Naive thymus-derived CD4-positive, alpha-beta T cell (primary cell): ENCODE results near the gene CNNM3. TPM values are rescaled to one million over a fixed set of nuclear protein-coding genes. Genes with fewer than 3 reads are reported as not detected.
"Not testable (repeated sequence)": the region's sequence is repeated elsewhere in the genome, so short reads cannot be mapped to it uniquely, and the experiment has no call there.

ENCODE experiments used
- ATAC-seq: fragments of 150-1000 bp; cut with Tn5 transposase; 2 replicates; pipeline ENCODE4 v1.10.0; 2021; ENCODE audit warnings: mild to moderate bottlenecking, moderate library complexity
- CTCF ChIA-PET: fragments of 350-600 bp; sonication (Branson Sonifier 250); formaldehyde crosslinking; loops from one replicate; lab custom pipeline; 2021; ENCODE audit warnings: antibody characterized with exemption; lab: Charles Lee
- POLR2A ChIA-PET: fragments of 350-600 bp; sonication (Branson Sonifier 250); formaldehyde crosslinking; loops from one replicate; lab custom pipeline; 2021; ENCODE audit warnings: antibody characterized with exemption, inconsistent platforms; lab: Charles Lee
- DNase-seq, 9 donors: peaks; one replicate each; pipeline versions ENCODE4 v3.0.0 to v3.0.0-alpha.2; 2020 to 2022; ENCODE audit warnings: mixed read lengths in 1 of 9
- H3K27ac ChIP-seq: one replicate; pipeline ENCODE4 v1.7.0; 2013; ENCODE audit warnings: mild to moderate bottlenecking, low read depth, low read length, moderate library complexity
- H3K27me3 ChIP-seq, 2 donors: one replicate each; pipeline ENCODE4 v1.7.0; 2013; ENCODE audit warnings: low read length in 2 of 2, mild to moderate bottlenecking in 2 of 2, moderate library complexity in 2 of 2; ENCODE audit not compliant: control insufficient read depth in 2 of 2, insufficient read depth in 2 of 2
- H3K36me3 ChIP-seq, 3 experiments: 1 replicate in 2 of 3; 2 replicates in 1 of 3; pipeline ENCODE4 v1.7.0; 2013; ENCODE audit warnings: low read length in 3 of 3, mild to moderate bottlenecking in 3 of 3, moderate library complexity in 1 of 3; ENCODE audit not compliant: insufficient read depth in 3 of 3, control insufficient read depth in 2 of 3
- H3K4me1 ChIP-seq, 2 donors: one replicate each; pipeline ENCODE4 v1.7.0; 2013; ENCODE audit warnings: low read length in 2 of 2, mild to moderate bottlenecking in 2 of 2, moderate library complexity in 1 of 2; ENCODE audit not compliant: control insufficient read depth in 2 of 2, insufficient read depth in 2 of 2
- H3K4me3 ChIP-seq: 2 replicates; pipeline ENCODE4 v1.7.0; 2013; ENCODE audit warnings: mild to moderate bottlenecking, low read length
- H3K9me3 ChIP-seq, 3 experiments: 1 replicate in 2 of 3; 2 replicates in 1 of 3; pipeline ENCODE4 v1.7.0; 2013; ENCODE audit warnings: low read length in 3 of 3; ENCODE audit not compliant: control insufficient read depth in 2 of 3
- H3K27ac Mint-ChIP-seq, 9 donors: one replicate each; pipeline ENCODE4 v1.8.0; 2020 to 2022; ENCODE audit warnings: mixed read lengths in 9 of 9, mild to moderate bottlenecking in 8 of 9, moderate library complexity in 5 of 9, inconsistent platforms in 2 of 9
- H3K27me3 Mint-ChIP-seq, 5 donors: one replicate each; pipeline ENCODE4 v1.8.0; 2021 to 2022; ENCODE audit warnings: mixed read lengths in 5 of 5, mild to moderate bottlenecking in 1 of 5
- H3K36me3 Mint-ChIP-seq, 5 donors: one replicate each; pipeline ENCODE4 v1.8.0; 2020 to 2022; ENCODE audit warnings: mixed read lengths in 5 of 5, mild to moderate bottlenecking in 3 of 5, inconsistent platforms in 1 of 5
- H3K4me1 Mint-ChIP-seq, 7 donors: one replicate each; pipeline ENCODE4 v1.8.0; 2020 to 2022; ENCODE audit warnings: mixed read lengths in 7 of 7, mild to moderate bottlenecking in 3 of 7, inconsistent platforms in 1 of 7
- H3K4me3 Mint-ChIP-seq, 10 donors: one replicate each; pipeline ENCODE4 v1.8.0; 2020 to 2022; ENCODE audit warnings: mild to moderate bottlenecking in 10 of 10, mixed read lengths in 10 of 10, moderate library complexity in 6 of 10, inconsistent platforms in 2 of 10
- H3K9me3 Mint-ChIP-seq, 11 donors: one replicate each; pipeline ENCODE4 v1.8.0; 2020 to 2022; ENCODE audit warnings: mixed read lengths in 11 of 11, mild to moderate bottlenecking in 4 of 11, inconsistent platforms in 1 of 11, moderate library complexity in 1 of 11
- intact Hi-C, 2 donors: fragments of 100-400 bp; cut with micrococcal nuclease; formaldehyde crosslinking; loops; one replicate each; pipeline ENCODE4 v1.15.1; 2023
- polyA plus RNA-seq, 2 donors: library from polyadenylated mRNA; unstranded; fragments of 300-500 nt; fragmentation: Illumina TruSeq; gene quantifications; one replicate each; pipeline ENCODE4 v1.2.3, GENCODE V29; 2021
- total RNA-seq, 6 experiments: library from RNA in 5 of 6; stranded (reverse) in 5 of 6; gene quantifications; 1 replicate in 5 of 6; 2 replicates in 1 of 6; pipeline ENCODE4 v1.2.3 and lab custom pipeline; 2021 to 2026

The CNNM3 gene
- total and polyA plus RNA-seq, 7 experiments from 2014 or later = 4.0 to 51.5 (median 37.7) TPM

- H3K9me3 ChIP-seq = no peaks in the 10 kb centered on the region
- H3K36me3 ChIP-seq = peaks cover 0 to 26% (median 0%) of the 10 kb centered on the region in 3 experiments
- Mint-ChIP-seq H3K27ac (peak overlapping the region in 1 of 9 donors; percentile 58), H3K4me1 (peaks cover 12 to 17% (median 14%) of the 10 kb centered on the region in 7 donors), H3K27me3 (no peaks in the 10 kb centered on the region), H3K9me3 (peaks cover 0 to 3% (median 0%) of the 10 kb centered on the region in 11 donors), H3K36me3 (peaks cover 0 to 11% (median 6%) of the 10 kb centered on the region in 5 donors), H3K4me3 (no peak overlapping the region)
- no peaks in the 10 kb centered on the region for H3K27me3 ChIP-seq
- POLR2A ChIA-PET = interaction anchor here (0.6 to 1.7 kb wide), 3 partner anchors 11 to 15 kb away, joined by 3 to 7 read pairs (median 3); partner anchors contain the start of gene CNNM3
- no peak for DNase-seq
- intact Hi-C loops = loop anchor here (5.0 to 10.0 kb wide), 2 partner anchors 40 to 198 kb away; partner anchors contain the start of gene CNNM4 (in 1 of the 2)
- H3K27ac ChIP-seq = no peak overlapping the region
- no peak overlapping the region for H3K4me3 ChIP-seq
- H3K4me1 ChIP-seq = peaks cover 24 to 29% of the 10 kb centered on the region in 2 donors
- CTCF ChIA-PET = interaction anchor here (0.5 to 1.1 kb wide), 4 partner anchors 11 to 156 kb away, joined by 3 to 7 read pairs (median 5); no protein-coding TSS in a partner anchor
- ATAC-seq = no peak
Measured at GRCh38 chr2:96802721-96803120, 13.3 kb upstream of the CNNM3 start.

- Histone ChIP-seq H3K36me3 (peaks cover 0 to 7% (median 0%) of the 10 kb centered on the region in 3 experiments), H3K4me3 (no peak overlapping the region), H3K9me3 (no peaks in the 10 kb centered on the region), H3K4me1 (peaks cover 29 to 30% of the 10 kb centered on the region in 2 donors), H3K27ac (no peak overlapping the region), H3K27me3 (no peaks in the 10 kb centered on the region)
- peaks cover 12 to 24% (median 20%) of the 10 kb centered on the region in 7 donors for H3K4me1 Mint-ChIP-seq
- H3K27ac Mint-ChIP-seq = peak overlapping the region in 5 of 9 donors; percentile 38 to 56 (median 48)
- intact Hi-C loops = loop anchor here (5.0 to 10.0 kb wide), 2 partner anchors 43 to 200 kb away; partner anchors contain the start of gene CNNM4 (in 1 of the 2)
- no peaks in the 10 kb centered on the region for H3K27me3 Mint-ChIP-seq
- peaks cover 0 to 12% (median 4%) of the 10 kb centered on the region in 5 donors for H3K36me3 Mint-ChIP-seq
- DNase-seq (no peak), ATAC-seq (no peak)
- ChIA-PET CTCF (interaction anchor here (0.7 kb wide), 1 partner anchor 31 kb away, joined by 3 read pairs; no protein-coding TSS in a partner anchor), POLR2A (interaction anchor here (0.7 to 4.0 kb wide), 3 partner anchors 12 to 268 kb away, joined by 3 to 35 read pairs (median 6); partner anchors contain the start of gene CNNM3)
- no peak overlapping the region for H3K4me3 Mint-ChIP-seq
- peaks cover 0 to 3% (median 0%) of the 10 kb centered on the region in 11 donors for H3K9me3 Mint-ChIP-seq
Measured at GRCh38 chr2:96804986-96805385, 11.1 kb upstream of the CNNM3 start.

GRCh38 chr2:96805946-96806345 lies 10.1 kb upstream of the CNNM3 start:
- H3K9me3 ChIP-seq, H3K27me3 Mint-ChIP-seq, DNase-seq, H3K27me3 ChIP-seq, H3K36me3 ChIP-seq, H3K9me3 Mint-ChIP-seq, ATAC-seq: not testable (repeated sequence)
- ChIA-PET CTCF (interaction anchor here (0.9 kb wide), 1 partner anchor 45 kb away, joined by 3 read pairs; no protein-coding TSS in a partner anchor), POLR2A (interaction anchor here (0.8 to 4.0 kb wide), 8 partner anchors 11 to 266 kb away, joined by 3 to 35 read pairs (median 4); partner anchors contain the start of genes CNNM3 and CNNM4)
- peaks cover 25 to 30% of the 10 kb centered on the region in 2 donors for H3K4me1 ChIP-seq
- peak overlapping the region; percentile 15 for H3K4me3 ChIP-seq
- peak overlapping the region; percentile 91 to 99 (median 98) for H3K27ac Mint-ChIP-seq
- peak overlapping the region in 6 of 10 donors; percentile 70 to 96 (median 80) for H3K4me3 Mint-ChIP-seq
- peaks cover 0 to 15% (median 4%) of the 10 kb centered on the region in 5 donors for H3K36me3 Mint-ChIP-seq
- H3K27ac ChIP-seq = peak overlapping the region; percentile 51
- intact Hi-C loops = loop anchor here in 1 of 2 donors (1.0 to 10.0 kb wide), 2 partner anchors 10 to 201 kb away; partner anchors contain the start of gene CNNM3
- H3K4me1 Mint-ChIP-seq = peaks cover 14 to 25% (median 20%) of the 10 kb centered on the region in 7 donors

GRCh38 chr2:96806468-96807126 lies 9.5 kb upstream of the CNNM3 start:
- DNase-seq = peak in 7 of 9 donors; percentile 43 to 80 (median 65)
- intact Hi-C loops = loop anchor here in 1 of 2 donors (1.0 to 10.0 kb wide), 2 partner anchors 10 to 202 kb away; partner anchors contain the start of gene CNNM3
- peaks cover 0 to 9% (median 0%) of the 10 kb centered on the region in 3 experiments for H3K36me3 ChIP-seq
- H3K27ac Mint-ChIP-seq = peak overlapping the region; percentile 91 to 99 (median 98)
- ChIA-PET POLR2A (interaction anchor here (0.6 to 4.0 kb wide), 11 partner anchors 10 to 286 kb away, joined by 3 to 35 read pairs (median 4); partner anchors contain the start of genes CNNM3 and CNNM4), CTCF (interaction anchor here (0.7 to 0.9 kb wide), 2 partner anchors 29 to 45 kb away, joined by 3 to 6 read pairs; no protein-coding TSS in a partner anchor)
- H3K4me3 Mint-ChIP-seq = peak overlapping the region; percentile 70 to 96 (median 81)
- H3K27me3 ChIP-seq = no peaks in the 10 kb centered on the region
- H3K27ac ChIP-seq = peak overlapping the region; percentile 51
- peaks cover 0 to 15% (median 4%) of the 10 kb centered on the region in 5 donors for H3K36me3 Mint-ChIP-seq
- peaks cover 0 to 4% (median 0%) of the 10 kb centered on the region in 11 donors for H3K9me3 Mint-ChIP-seq
- peak overlapping the region; percentile 15 for H3K4me3 ChIP-seq
- ATAC-seq = peak; percentile 88
- H3K27me3 Mint-ChIP-seq = no peaks in the 10 kb centered on the region
- H3K4me1 ChIP-seq = peaks cover 19 to 26% of the 10 kb centered on the region in 2 donors
- H3K4me1 Mint-ChIP-seq = peaks cover 14 to 31% (median 20%) of the 10 kb centered on the region in 7 donors
- H3K9me3 ChIP-seq = no peaks in the 10 kb centered on the region

- no peaks in the 10 kb centered on the region for H3K9me3 ChIP-seq
- peak overlapping the region; percentile 51 for H3K27ac ChIP-seq
- CTCF ChIA-PET = interaction anchor here (0.6 to 0.8 kb wide), 4 partner anchors 28 to 1681 kb away, joined by 3 to 6 read pairs (median 4); no protein-coding TSS in a partner anchor
- no peak for ATAC-seq
- Mint-ChIP-seq H3K4me1 (peaks cover 14 to 31% (median 20%) of the 10 kb centered on the region in 7 donors), H3K9me3 (peaks cover 0 to 4% (median 0%) of the 10 kb centered on the region in 11 donors), H3K27me3 (no peaks in the 10 kb centered on the region), H3K27ac (peak overlapping the region; percentile 91 to 99 (median 98)), H3K36me3 (peaks cover 0 to 15% (median 4%) of the 10 kb centered on the region in 5 donors), H3K4me3 (peak overlapping the region in 9 of 10 donors; percentile 70 to 96 (median 81))
- H3K27me3 ChIP-seq = no peaks in the 10 kb centered on the region
- peak overlapping the region; percentile 15 for H3K4me3 ChIP-seq
- intact Hi-C loops = loop anchor here in 1 of 2 donors (10.0 kb wide), 1 partner anchor 202 kb away; no protein-coding TSS in a partner anchor
- DNase-seq = no peak
- H3K4me1 ChIP-seq = peaks cover 14 to 26% of the 10 kb centered on the region in 2 donors
- POLR2A ChIA-PET = interaction anchor here (0.6 to 4.0 kb wide), 8 partner anchors 10 to 287 kb away, joined by 3 to 35 read pairs (median 4); partner anchors contain the start of genes CNNM3 and CNNM4
- peaks cover 0 to 9% (median 0%) of the 10 kb centered on the region in 3 experiments for H3K36me3 ChIP-seq
Measured at GRCh38 chr2:96807127-96807471, 9.0 kb upstream of the CNNM3 start.
